ENCODE results near the gene HCFC1R1.

HCFC1R1 gene

GRCh38 chr16:3035289-3035971 is 11.7 kb upstream of the HCFC1R1 start:
- no peak for DNase-seq

DNA sequence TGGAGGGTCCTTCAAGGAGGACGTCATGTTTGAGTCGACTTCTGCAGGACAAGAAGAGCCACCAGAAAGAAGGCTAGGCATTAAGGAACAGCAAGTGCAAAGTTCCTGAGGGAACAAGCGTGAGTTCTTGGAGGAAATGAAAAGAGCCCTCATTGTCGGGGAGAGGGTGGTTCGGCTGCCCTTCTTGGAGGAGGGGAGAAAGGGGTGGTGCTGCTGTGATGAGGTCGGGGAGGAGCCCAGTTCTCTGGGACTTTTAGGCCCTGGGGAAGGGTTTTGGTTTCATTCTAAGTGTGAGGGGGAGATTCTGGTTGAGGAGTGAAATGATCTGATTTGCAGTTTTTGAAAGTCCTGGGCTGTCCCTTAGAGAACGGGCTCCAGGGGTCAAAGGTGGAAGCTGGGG is 8.9 kb upstream of the HCFC1R1 start:
- no peak for DNase-seq

DNA sequence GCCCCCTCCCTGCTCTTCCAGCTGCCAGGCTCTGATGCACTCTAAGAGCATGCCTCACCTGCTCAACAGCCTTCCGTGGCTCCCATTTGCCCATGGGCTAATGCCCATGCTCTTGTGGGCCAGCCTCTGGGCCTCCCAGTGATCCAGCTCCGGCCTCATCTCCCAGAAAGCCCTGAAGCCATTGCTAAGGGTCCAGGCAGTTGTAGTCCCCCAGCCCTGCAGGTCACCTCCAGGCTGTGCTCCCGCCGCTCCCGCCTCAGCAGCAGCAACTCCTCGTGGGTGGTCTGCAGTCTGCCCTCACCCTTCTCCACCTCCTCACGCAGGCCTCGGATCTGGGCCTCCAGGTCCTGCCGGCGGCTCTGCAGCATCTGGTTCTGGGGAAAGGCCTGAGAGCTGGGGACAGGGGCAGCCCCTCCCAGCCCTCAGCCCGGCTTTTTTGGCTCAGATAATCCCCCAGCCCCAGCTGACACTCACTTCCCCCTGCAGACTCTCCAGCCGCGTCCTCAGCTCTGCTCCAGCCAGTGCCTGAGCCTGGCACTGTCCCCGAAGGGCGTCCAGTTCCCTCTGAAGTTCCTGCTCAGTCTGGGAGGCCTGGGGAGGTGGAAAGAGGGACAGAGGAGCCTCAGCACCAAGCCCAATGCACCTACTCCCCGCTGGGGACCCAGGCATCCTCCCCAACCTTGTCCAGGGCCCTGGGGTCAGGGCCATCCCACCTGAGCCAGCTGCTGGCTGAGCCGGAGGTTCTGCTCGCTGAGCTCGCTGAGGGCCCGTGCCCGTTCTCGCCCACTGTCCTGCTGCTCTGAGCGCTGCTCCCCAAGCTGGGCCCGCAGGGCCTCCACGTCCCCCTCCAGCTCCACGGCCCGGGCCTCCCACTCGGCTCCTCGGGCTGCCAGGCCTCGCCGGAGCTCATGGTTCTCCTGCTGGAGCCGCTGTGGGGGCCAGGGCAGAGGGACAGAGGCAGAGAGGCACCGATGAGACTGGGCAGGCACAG is 6.8 kb upstream of the HCFC1R1 start:
- no peak for DNase-seq

GRCh38 chr16:3029491-3030221 is 5.9 kb upstream of the HCFC1R1 start:
- no peak for DNase-seq

DNA sequence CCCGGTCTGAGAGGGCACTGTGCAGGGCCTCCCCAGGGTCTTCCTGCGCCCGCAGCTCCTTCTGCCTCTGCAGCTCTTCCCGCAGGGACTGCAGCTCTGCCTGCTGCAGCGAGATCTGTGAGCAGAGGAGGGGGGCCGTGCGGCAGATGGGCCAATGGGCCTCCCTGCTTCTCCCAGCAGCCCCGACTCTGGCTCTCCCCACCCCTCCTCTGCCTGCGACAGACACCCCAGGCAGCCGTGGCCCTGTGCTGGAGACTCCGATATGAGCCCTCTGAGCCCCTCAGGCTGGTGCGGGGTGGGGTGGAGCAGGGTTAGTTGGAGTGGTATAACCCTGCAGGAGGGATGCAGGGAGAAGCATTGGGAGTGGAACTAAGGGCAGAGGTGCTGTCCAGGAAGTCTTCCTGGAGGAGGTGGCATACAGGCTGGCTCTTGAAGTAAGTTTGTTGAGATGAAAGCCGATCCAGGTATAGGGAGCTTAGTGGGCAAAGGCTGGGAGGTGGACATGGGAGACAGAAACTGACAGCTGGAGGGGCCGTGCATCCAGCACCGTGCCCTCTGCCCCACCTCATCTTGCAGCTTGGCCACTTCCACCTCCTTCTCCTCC is 5.1 kb upstream of the HCFC1R1 start:
- DNase-seq: no peak

GRCh38 chr16:3027983-3028715 is 4.4 kb upstream of the HCFC1R1 start:
- peak; percentile 63 to 71 for DNase-seq

- DNase-seq: no peak
These were observed 3.7 kb upstream of the HCFC1R1 start for GRCh38 chr16:3027489-3027795.

DNA sequence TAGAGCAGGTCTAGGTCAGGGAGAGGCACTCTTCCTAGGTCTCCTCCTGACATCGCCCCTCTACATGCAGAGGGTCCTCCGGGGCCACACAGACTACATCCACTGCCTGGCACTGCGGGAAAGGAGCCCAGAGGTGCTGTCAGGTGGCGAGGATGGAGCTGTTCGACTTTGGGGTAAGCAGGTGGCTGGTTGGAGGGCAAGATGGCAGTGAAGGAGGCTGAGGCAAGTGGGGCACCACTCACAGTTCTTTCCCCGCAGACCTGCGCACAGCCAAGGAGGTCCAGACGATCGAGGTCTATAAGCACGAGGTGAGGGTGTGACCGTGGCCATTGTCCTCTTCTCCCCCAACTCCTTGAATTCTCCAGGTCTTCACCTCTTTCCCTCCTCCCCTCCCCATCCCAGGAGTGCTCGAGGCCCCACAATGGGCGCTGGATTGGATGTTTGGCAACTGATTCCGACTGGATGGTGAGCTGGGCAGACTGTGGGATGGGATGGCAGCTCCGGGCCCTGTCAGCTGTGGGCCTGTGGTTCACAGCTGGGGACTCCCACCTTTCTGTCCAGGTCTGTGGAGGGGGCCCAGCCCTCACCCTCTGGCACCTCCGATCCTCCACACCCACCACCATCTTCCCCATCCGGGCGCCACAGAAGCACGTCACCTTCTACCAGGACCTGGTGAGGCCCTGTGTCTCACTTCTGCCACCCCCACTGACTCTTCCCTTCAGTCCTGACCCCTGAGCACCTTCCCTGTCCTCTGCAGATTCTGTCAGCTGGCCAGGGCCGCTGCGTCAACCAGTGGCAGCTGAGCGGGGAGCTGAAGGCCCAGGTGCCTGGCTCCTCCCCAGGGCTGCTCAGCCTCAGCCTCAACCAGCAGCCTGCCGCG is 3.1 kb upstream of the HCFC1R1 start:
- DNase-seq: no peak

GRCh38 chr16:3026003-3026378 is 2.2 kb upstream of the HCFC1R1 start:
- no peak for DNase-seq

GRCh38 chr16:3025032-3026002 is 1.6 kb upstream of the HCFC1R1 start:
- DNase-seq: no peak

DNA sequence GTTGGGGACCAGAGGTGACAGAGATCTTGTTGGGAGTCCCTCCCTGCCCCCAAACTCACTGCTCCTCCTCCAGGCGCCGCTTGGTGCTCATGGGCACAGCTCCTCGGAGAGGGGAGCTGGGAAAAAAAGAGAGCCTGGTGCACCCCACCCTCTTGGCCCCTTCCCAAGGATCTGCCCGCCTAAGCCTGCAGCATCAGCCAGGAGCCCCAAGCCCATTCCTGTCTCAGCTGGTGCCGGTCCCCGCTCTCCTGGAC is 400 bp downstream of the HCFC1R1 start:
- no peak for DNase-seq

- DNase-seq: no peak
These were observed 893 bp downstream of the HCFC1R1 start for GRCh38 chr16:3022684-3023414.

DNA sequence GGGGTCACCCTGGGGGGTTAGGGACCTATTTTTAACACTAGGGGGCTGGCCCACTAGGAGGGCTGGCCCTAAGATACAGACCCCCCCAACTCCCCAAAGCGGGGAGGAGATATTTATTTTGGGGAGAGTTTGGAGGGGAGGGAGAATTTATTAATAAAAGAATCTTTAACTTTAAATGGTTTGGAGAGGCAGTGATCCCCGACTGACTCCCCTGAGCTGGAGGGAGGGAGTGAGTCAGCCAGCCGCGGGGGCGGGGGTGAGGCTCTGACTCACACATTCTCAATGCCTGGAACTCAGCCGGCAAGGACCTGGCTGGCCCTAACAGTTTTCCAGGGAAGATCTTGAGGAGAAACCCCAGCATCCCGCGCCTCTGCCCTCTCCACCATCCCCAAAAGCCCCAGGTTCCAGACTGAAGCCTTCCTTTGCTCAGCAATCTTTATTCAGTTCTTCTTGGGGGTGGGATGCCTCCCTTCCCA is 1.5 kb downstream of the HCFC1R1 start:
- DNase-seq: peak; percentile 17 to 29

DNA sequence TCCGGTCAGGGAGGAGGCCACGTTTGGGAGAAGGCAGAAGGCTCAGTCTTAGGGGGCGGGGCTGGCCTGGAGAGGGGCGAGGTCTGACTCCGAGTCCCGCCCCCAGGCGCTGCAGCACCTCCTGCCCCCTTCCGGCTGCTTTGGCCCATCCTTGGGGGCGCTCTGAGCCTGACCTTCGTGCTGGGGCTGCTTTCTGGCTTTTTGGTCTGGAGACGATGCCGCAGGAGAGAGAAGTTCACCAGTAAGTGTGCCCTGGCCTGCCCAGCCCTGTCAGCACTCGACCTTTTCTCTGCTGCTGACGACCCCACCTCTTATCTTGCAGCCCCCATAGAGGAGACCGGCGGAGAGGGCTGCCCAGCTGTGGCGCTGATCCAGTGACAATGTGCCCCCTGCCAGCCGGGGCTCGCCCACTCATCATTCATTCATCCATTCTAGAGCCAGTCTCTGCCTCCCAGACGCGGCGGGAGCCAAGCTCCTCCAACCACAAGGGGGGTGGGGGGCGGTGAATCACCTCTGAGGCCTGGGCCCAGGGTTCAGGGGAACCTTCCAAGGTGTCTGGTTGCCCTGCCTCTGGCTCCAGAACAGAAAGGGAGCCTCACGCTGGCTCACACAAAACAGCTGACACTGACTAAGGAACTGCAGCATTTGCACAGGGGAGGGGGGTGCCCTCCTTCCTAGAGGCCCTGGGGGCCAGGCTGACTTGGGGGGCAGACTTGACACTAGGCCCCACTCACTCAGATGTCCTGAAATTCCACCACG is 2.1 kb downstream of the HCFC1R1 start:
- peak; percentile 42 to 45 for DNase-seq

- no peak for DNase-seq
These were observed 2.9 kb downstream of the HCFC1R1 start for GRCh38 chr16:3020604-3021448.

- peak; percentile 63 to 68 for DNase-seq
These were observed 3.5 kb downstream of the HCFC1R1 start, which contains the start of gene TNFRSF12A for GRCh38 chr16:3020247-3020603. TSS of gene TNFRSF12A (plus strand) at chr16:3020368. CDS start at chr16:3020398, 30 bp downstream.

- no peak for DNase-seq
These were observed 4.0 kb downstream of the HCFC1R1 start for GRCh38 chr16:3019594-3020246.
